ENCODE results near the gene ALKBH4. TPM values are rescaled to one million over a fixed set of nuclear protein-coding genes. Genes with fewer than 3 reads are reported as not detected.
"Not testable (repeated sequence)": the region's sequence is repeated elsewhere in the genome, so short reads cannot be mapped to it uniquely, and the experiment has no call there.

The ALKBH4 gene
- total RNA-seq, 4 donors from 2014 or later = 14.7 to 38.9 (median 24.6) TPM

DNA sequence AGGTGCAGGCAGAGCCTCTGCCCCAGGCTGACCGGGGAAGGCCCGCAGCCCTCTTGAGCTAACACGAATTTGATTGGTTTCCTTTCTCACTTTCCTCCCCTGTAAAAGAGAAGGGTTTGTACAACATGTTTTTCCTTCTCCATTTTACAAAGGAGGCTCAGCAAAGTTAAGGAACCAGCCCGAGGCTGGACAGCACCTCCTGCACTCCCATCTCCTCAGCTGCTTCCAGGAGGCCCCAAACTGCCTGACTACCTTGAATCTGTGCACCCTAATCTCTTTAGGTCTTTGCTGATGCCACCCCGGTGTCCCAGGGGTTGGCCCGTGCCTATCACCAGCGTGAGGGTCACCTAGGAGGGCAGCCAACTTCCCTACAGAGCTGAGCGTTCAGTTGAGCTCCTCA lies 4.2 kb downstream of the ALKBH4 start:
- DNase-seq (ENCODE audit: low spot score in 2 of 2) = no peak
- 87 to 91% methylated on average over 8 of the region's 8 CpGs for WGBS, 2 donors
- intact Hi-C loops (cut with DNase I; ENCODE audit: low total_unique reads) = no loop called here
- TF ChIP-seq POLR2A (IDR thresholded peaks at IDR 0.05) (no peak), CTCF (IDR thresholded peaks at IDR 0.05) (no peak)
- no peak overlapping the region for H3K4me3 ChIP-seq (ENCODE audit: low read depth, poor library complexity, severe bottlenecking)

DNA sequence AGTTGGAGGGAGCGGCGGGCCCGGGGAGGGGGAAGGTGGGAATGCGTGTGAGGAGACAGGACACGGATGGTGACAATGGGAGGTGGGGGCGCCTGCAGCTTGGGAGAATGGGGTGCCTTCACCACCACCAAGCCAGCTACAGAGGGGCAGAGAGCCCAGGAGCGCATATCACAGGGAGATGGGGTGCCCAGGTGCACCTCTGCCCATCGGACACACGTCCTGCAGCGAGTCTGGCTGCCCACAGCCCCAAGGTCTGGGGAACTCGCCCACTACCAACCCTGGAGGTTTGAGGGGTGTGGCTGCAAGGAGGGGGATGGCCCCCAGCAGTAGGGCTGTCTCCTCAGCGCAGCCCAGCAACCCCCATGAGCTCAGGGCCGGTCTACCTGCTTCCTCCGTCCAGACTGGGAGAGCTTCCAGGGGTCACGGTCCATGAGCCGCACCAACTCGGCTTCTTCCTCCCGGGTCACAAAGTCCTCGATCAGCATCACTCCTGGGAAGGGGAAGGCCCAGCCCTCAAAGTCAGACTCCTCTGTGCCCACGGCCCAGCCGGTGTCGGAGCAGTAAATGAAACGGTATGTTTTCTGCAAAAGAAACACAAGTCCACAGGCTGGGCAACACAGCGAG lies 5.3 kb downstream of the ALKBH4 start:
- H3K4me3 ChIP-seq (ENCODE audit: low read depth, poor library complexity, severe bottlenecking) = no peak overlapping the region
- intact Hi-C loops (cut with DNase I; ENCODE audit: low total_unique reads) = no loop called here
- no peak for DNase-seq (ENCODE audit: low spot score in 2 of 2)
- WGBS, 2 donors = 94 to 97% methylated on average over 24 of the region's 24 CpGs
- TF ChIP-seq POLR2A (IDR thresholded peaks at IDR 0.05) = no peak
- TF ChIP-seq CTCF (IDR thresholded peaks at IDR 0.05) = no peak

DNA sequence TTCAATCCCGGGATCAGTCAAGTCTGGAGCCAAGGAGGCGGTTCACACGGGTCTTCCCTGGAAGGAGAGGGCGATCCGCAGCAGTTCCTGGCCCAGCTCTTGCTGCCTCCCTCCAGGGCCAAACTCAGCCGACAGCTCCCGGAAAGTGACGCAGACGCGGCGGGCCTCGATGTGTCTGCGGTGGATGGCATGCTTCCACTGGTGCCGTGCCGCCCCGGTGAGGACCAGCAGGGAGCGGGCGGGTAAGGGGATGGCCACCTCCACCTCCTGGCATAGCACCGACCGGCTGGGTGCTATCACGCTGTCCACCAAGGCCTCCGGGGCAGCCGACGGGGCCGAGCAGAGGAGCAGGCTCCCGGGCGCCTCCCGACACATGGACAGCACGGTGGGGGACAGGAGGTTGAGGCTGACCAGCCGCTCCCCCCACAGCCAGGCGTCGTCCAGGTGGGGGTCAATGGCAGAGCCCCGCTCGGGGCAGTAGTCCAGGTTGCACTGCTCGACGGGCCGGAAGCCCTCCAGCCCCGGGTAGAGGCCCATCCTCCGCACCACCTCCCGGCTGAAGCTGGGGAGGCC lies 7.2 kb downstream of the ALKBH4 start:
- intact Hi-C loops (cut with DNase I; ENCODE audit: low total_unique reads) = no loop called here
- 88 to 90% methylated on average over 13 to 24 of the region's 40 CpGs for WGBS, 2 donors
- H3K4me3 ChIP-seq (ENCODE audit: low read depth, poor library complexity, severe bottlenecking) = no peak overlapping the region
- TF ChIP-seq CTCF (IDR thresholded peaks at IDR 0.05) (no peak), POLR2A (IDR thresholded peaks at IDR 0.05) (no peak)
- no peak for DNase-seq (ENCODE audit: low spot score in 2 of 2)

DNA sequence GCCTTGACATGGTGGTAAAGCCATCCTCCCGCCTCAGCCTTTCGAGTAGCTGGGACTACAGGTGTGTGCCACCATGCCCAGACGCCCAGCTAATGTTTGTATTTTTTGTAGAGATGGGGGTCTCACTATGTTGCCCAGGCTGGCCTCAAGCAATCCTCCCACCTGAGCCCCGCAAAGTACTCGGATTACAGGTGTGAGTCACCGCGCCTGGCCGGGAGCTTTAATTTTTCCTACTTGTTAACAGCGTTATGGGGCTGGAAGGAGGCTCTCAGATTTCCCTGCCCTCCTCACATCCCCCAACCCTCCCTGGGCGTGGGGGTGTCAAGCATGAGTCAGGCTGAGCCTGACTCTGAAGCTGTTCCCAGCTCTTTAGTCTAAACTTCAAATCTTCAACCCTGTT lies 8.3 kb downstream of the ALKBH4 start:
- intact Hi-C loops (cut with DNase I; ENCODE audit: low total_unique reads) = no loop called here
- WGBS, 2 donors = 85 to 88% methylated on average over 10 of the region's 10 CpGs
- no peak for DNase-seq (ENCODE audit: low spot score in 2 of 2)
- H3K4me3 ChIP-seq (ENCODE audit: low read depth, poor library complexity, severe bottlenecking) = no peak overlapping the region
- no peak for TF ChIP-seq POLR2A (IDR thresholded peaks at IDR 0.05)
- TF ChIP-seq CTCF (IDR thresholded peaks at IDR 0.05) = no peak

GRCh38 chr7:102455596-102455995 lies 9.1 kb downstream of the ALKBH4 start:
- H3K4me3 ChIP-seq (ENCODE audit: low read depth, poor library complexity, severe bottlenecking) = no peak overlapping the region
- intact Hi-C loops (cut with DNase I; ENCODE audit: low total_unique reads) = no loop called here
- 93 to 100% methylated on average over 7 to 11 of the region's 11 CpGs for WGBS, 2 donors
- no peak for TF ChIP-seq CTCF (IDR thresholded peaks at IDR 0.05)
- no peak for TF ChIP-seq POLR2A (IDR thresholded peaks at IDR 0.05)
- no peak for DNase-seq (ENCODE audit: low spot score in 2 of 2)

- intact Hi-C loops (cut with DNase I; ENCODE audit: low total_unique reads); H3K4me3 ChIP-seq (ENCODE audit: low read depth, poor library complexity, severe bottlenecking); DNase-seq (ENCODE audit: low spot score in 2 of 2): not testable (repeated sequence)
- 92 to 93% methylated on average over 10 of the region's 10 CpGs for WGBS, 2 donors
Observed at GRCh38 chr7:102454932-102455331, 9.7 kb downstream of the ALKBH4 start.
